ENCODE results near the gene PRPS1.
A peak's percentile ranks its signal among the peaks of the same experiment; 100 is the strongest.
"Not testable (repeated sequence)": the region's sequence is repeated elsewhere in the genome, so short reads cannot be mapped to it uniquely, and the experiment has no call there.

The PRPS1 gene

GRCh38 chrX:107627838-107628661 lies at the start of gene PRPS1:
Gene PRPS1, plus strand, starts transcription at chrX:107628510. Its CDS starts 119 bp downstream, at chrX:107628629.
- DNase-seq (ENCODE audit: low spot score): peak; percentile 86

- DNase-seq (ENCODE audit: low spot score): no peak
Measured at GRCh38 chrX:107579956-107580355, 48.4 kb upstream of the PRPS1 start.

GRCh38 chrX:107581923-107582322 lies 46.4 kb upstream of the PRPS1 start:
- no peak for DNase-seq (ENCODE audit: low spot score)

DNA sequence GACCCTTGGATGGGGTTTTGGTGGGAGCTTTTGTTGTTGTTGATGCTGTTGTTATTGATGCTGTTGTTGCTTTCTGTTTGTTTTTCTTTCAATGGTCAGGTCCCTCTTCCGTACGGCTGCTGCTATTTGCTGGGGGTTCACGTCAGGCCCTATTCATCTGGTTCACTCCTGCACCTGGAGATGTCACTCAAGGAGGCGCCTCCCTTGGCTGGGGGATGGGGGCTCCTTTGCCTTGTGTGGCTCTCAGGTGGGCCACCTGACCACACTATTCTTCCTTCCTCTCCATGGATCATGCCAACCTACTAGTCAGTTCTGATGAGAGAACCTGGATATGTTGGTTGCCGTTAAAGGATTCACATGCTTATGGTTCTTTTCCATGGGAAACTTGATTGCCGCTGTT lies 39.1 kb upstream of the PRPS1 start:
- no peak for DNase-seq (ENCODE audit: low spot score)

- no peak for DNase-seq (ENCODE audit: low spot score)
Measured at GRCh38 chrX:107596651-107597050, 31.7 kb upstream of the PRPS1 start.

DNA sequence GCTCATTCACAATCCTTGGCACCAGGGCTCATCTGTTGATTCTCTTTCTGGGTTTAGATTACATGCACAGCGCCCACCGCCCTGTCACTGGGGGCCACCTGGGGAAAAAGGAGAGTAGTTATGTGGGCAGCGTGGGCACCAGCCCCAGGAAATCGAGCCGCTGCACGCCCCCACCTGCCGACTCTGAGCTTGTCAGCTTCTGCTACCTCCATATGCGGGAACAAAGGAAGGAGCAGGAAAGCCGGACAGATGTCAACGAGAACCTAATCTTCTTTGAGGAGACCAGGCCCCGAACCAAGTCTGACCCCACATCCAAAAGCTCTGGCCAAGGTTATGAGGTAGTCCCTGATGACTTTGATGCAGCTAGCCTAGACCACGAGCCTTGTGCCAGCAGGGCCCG lies 31.0 kb upstream of the PRPS1 start:
- DNase-seq (ENCODE audit: low spot score): no peak

- no peak for DNase-seq (ENCODE audit: low spot score)
Measured at GRCh38 chrX:107597791-107598190, 30.5 kb upstream of the PRPS1 start.

DNA sequence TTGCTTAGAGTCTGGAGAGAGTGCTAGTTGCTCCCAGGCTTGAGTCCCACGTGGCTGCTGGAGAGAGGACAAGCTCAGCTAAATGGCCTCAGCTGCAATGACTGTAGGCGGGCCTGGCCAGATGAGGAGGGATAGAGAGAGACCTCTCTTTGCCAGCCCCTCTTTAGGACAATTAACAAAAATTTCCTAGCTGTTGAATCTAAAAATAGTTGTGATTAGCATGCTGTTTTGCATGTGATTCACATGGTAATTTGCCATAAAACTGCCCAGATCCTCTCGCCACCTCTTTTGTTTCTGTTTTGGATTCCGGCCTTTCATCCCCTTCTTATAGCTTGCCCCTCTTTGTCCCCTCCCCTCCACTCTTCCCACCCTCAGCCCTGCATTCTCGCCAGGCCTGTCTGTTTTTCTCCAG lies 28.9 kb upstream of the PRPS1 start:
- no peak for DNase-seq (ENCODE audit: low spot score)

GRCh38 chrX:107600366-107600765 lies 27.9 kb upstream of the PRPS1 start:
- DNase-seq (ENCODE audit: low spot score): no peak

DNA sequence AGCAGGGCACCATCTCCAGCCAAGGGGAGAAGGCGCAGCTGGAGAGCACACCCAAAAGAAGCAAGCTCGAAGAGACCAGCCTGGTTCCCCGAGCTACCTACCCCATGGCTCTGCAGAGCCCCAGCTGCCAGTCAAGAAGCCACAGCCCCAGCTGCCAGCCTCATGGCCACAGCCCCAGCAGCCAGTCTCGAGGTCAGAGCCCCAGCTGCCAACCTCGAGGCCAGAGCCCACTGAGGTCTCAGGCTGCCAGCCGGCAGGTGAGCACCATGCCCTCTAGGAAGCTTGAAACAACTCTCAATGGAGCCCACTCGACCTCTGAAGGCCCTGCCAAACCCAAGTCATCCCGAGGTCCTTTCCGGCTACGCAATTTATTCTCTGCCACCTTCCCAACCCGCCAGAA lies 27.0 kb upstream of the PRPS1 start:
- DNase-seq (ENCODE audit: low spot score): no peak

- DNase-seq (ENCODE audit: low spot score): no peak
Measured at GRCh38 chrX:107601759-107602158, 26.6 kb upstream of the PRPS1 start.

DNA sequence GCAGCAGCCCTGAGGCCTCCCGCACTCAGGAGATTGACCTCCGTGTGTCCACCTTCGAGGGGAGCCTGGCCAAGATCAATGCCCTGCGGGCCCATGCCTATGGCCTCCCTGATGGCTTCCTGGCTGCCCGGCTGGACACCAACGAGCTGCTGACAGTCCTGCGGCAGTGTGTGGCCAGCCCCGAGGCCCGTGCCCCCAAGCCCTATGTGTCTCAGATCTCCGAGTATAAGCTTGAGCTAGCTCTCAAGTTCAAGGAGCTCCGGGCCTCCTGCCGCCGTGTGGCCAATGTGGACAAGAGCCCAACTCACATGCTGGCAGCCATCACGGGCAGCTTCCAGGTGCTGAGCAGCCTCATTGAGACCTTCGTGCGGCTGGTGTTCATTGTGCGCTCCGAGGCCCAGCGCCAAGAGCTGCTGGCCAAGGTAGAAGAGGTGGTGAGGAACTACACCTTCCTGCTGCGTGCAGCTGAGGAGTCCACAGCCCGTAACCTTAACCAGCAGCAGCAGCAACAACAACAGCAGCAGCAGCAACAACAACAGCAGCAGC lies 25.5 kb upstream of the PRPS1 start:
- no peak for DNase-seq (ENCODE audit: low spot score)

DNA sequence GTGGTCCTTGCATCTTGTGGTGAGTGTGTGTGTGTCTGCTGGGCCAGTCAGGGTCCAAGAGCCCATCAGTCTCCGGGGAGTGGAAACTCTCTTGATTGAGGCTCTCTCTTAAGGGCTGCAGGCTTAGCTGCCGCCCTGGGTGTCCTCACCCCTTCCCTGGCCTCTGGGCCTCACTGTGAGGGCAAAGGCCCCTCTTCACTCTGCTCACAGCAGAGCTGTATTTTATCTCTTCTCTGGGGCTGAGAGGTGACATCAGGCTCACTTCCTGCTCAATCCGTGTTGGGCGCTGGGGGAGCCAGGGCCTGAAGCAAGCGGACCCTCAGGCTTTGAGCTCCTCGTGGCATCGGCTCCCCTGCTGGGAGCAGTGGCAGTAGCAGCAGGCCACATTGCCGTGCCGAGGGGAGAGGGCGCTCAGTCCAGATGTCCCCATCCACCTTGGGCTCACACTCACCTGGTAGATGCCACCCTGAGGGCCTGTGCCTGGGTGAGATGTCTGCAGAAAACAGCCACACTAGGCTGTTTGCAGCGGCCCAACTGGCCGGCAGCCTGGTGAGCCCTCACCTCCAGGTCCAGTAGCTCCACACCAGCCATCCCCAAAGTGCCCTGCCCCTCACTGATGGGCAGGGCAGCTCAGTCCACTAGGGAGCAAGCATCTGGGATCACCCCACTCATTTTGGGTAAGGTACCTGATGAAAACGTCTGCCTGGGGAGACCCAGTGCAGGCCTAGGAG lies 24.7 kb upstream of the PRPS1 start:
- DNase-seq (ENCODE audit: low spot score): no peak

- DNase-seq (ENCODE audit: low spot score): not testable (repeated sequence)
Measured at GRCh38 chrX:107609061-107609460, 19.2 kb upstream of the PRPS1 start.

- no peak for DNase-seq (ENCODE audit: low spot score)
Measured at GRCh38 chrX:107610667-107611066, 17.6 kb upstream of the PRPS1 start.

DNA sequence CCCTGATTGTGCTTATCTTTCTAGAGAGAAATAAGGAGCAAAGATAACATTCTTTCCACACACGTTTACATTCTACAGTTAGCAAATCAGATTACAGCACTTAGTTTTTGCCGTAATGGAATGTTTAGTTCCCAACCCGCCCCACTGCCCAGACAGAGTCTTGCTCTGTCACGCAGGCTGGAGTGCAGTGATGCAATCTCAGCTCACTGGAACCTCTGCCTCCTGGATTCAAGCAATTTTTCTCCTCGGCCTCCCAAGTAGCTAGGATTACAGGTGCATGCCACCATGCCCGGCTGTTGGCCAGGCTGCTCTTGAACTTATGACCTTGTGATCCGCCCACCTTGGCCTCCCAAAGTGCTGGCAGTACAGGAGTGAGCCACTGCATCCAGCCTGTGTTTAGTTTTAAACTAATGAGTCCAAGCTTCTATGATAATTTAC lies 8.4 kb upstream of the PRPS1 start:
- DNase-seq (ENCODE audit: low spot score): no peak

DNA sequence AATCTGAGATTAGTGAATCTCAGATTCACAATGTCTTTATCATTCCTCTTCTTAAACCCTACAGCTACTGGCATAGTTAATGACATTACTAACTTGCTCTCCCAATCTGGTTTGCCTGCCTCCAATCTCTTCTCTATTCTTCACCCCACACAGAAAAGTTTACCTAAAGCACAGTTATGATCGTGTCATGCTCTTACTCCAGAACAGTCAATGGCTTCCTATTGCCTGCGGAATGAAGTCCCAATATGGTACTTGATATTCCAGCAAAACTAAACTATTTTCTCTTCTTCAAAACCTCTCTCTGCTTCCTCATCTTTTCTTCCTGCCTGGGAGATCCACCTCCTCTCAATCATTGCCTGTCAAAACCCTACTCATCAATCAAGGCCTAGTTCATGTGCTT lies 3.4 kb upstream of the PRPS1 start:
- DNase-seq (ENCODE audit: low spot score): no peak

DNA sequence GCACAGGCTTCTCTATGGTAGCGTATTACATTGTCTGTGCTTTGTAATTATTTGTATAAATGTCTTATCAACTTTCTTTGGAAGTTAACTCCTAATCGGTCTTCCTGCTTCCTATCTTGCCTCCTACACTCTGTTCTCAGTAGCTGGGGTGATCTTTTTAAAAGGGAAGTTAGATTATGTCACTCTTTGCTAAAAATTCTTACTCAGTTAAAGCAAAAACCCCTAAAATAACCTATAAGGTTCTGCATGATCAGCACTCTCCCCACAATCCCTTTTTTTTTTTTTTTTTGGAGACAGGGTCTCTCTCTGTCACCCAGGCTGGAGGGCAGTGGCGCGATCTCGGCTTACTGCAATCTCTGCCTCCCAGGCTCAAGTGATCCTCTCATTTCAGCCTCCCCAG lies 2.6 kb upstream of the PRPS1 start:
- no peak for DNase-seq (ENCODE audit: low spot score)

DNA sequence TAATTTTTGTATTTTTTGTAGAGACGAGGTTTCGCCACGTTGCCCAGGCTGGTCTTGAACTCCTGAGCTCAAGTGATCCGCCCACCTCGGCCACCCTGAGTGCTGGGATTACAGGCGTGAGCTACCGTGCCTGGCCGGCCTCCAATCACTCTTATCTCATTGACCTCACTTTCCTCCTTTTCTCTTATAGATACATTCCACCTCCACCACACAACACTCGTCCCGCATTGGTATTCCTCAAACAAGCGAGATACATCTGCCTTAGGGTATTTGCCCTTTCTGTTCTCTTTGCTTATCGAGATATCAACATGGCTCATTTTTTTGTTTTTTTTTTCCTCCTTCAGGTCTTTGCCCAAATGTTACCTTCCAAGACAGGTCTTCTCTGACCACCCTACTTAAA lies 1.8 kb upstream of the PRPS1 start:
- no peak for DNase-seq (ENCODE audit: low spot score)

- no peak for DNase-seq (ENCODE audit: low spot score)
Measured at GRCh38 chrX:107626916-107627315, 1.4 kb upstream of the PRPS1 start.

GRCh38 chrX:107628662-107629539 lies 591 bp downstream of the PRPS1 start:
- DNase-seq (ENCODE audit: low spot score): peak; percentile 42

DNA sequence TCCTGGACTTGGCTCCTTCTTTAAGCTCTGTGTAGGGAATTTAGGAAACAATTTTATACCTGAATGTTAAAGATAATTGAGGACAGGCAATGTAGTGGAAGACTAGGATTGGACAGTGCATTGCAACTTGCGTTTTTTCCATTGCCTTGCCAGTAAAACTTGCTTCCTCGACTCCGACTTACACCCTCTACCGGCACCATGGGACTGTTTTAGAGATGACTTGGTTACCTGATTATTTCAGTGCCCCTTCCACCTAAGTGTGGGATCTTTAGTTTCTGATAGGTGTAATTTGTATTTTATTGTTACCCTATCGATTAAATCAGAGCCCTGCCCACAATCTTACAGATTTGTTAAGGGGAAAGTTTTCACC lies 1.2 kb downstream of the PRPS1 start:
- peak; percentile 2 for DNase-seq (ENCODE audit: low spot score)
